Liver (tissue), 9 donors: Measurements from ENCODE around the gene CDH23. TPM values are rescaled to one million over a fixed set of nuclear protein-coding genes. Genes with fewer than 3 reads are reported as not detected.

Experiments used
- DNase-seq: peaks from one replicate; pipeline ENCODE4 v3.0.0-alpha.2; 2017; ENCODE audit warnings: low spot score
- H3K27ac ChIP-seq, 2 donors: one replicate each; pipeline ENCODE4 v1.7.0; 2013; ENCODE audit warnings: inconsistent platforms in 2 of 2, low read length in 2 of 2, control low read depth in 1 of 2, low read depth in 1 of 2, mild to moderate bottlenecking in 1 of 2
- H3K27me3 ChIP-seq, 4 donors: one replicate each; pipeline versions ENCODE4 v1.6.1 to v1.7.0; 2013; ENCODE audit warnings: low read length in 3 of 4, inconsistent platforms in 1 of 4, mild to moderate bottlenecking in 1 of 4, moderate library complexity in 1 of 4; ENCODE audit not compliant: control insufficient read depth in 4 of 4, insufficient read depth in 4 of 4
- H3K36me3 ChIP-seq, 4 donors: one replicate each; pipeline versions ENCODE4 v1.6.1 to v1.7.0; 2013; ENCODE audit warnings: low read length in 3 of 4, mild to moderate bottlenecking in 3 of 4, low read depth in 1 of 4, moderate library complexity in 1 of 4; ENCODE audit not compliant: control insufficient read depth in 4 of 4, insufficient read depth in 3 of 4
- H3K4me1 ChIP-seq, 4 donors: one replicate each; pipeline versions ENCODE4 v1.6.1 to v1.7.0; 2013; ENCODE audit warnings: low read length in 3 of 4, mild to moderate bottlenecking in 3 of 4, moderate library complexity in 1 of 4; ENCODE audit not compliant: control insufficient read depth in 4 of 4, insufficient read depth in 4 of 4
- H3K4me3 ChIP-seq, 3 donors: one replicate each; pipeline versions ENCODE4 v1.6.1 to v1.7.0; 2013; ENCODE audit warnings: low read length in 3 of 3, control low read depth in 1 of 3, low read depth in 1 of 3, mild to moderate bottlenecking in 1 of 3
- H3K9ac ChIP-seq, 2 donors: one replicate each; pipeline ENCODE4 v1.7.0; 2013; ENCODE audit warnings: low read length in 2 of 2, mild to moderate bottlenecking in 2 of 2, moderate library complexity in 2 of 2, control low read depth in 1 of 2, low read depth in 1 of 2
- H3K9me3 ChIP-seq, 4 donors: one replicate each; pipeline versions ENCODE4 v1.6.1 to v1.7.0; 2013; ENCODE audit warnings: low read length in 3 of 4; ENCODE audit not compliant: control insufficient read depth in 4 of 4
- EGR1 ChIP-seq, 2 donors: IDR thresholded peaks; 2 replicates each; pipeline ENCODE4 v1.6.1; 2016 to 2018; ENCODE audit warnings: antibody characterized with exemption in 2 of 2, low read depth in 2 of 2
- FOXA1 ChIP-seq: IDR thresholded peaks from 2 replicates; pipeline ENCODE4 v1.6.1; 2016; ENCODE audit warnings: antibody characterized with exemption
- FOXA2 ChIP-seq: IDR thresholded peaks from 2 replicates; pipeline ENCODE4 v1.6.1; 2016; ENCODE audit warnings: antibody characterized with exemption
- HNF4A ChIP-seq, 2 donors: conservative IDR thresholded peaks; 2 replicates each; pipeline ENCODE4 v1.6.1; 2016; ENCODE audit warnings: antibody characterized with exemption in 2 of 2, mild to moderate bottlenecking in 2 of 2
- HNF4G ChIP-seq: IDR thresholded peaks from 2 replicates; pipeline ENCODE4 v1.6.1; 2016; ENCODE audit warnings: antibody characterized with exemption
- JUND ChIP-seq, 2 donors: IDR thresholded peaks; 2 replicates each; pipeline ENCODE4 v1.6.1; 2016; ENCODE audit warnings: antibody characterized with exemption in 2 of 2
- NR2F2 ChIP-seq: IDR thresholded peaks from 2 replicates; pipeline ENCODE4 v1.6.1; 2016; ENCODE audit warnings: antibody characterized with exemption
- RAD21 ChIP-seq, 2 donors: IDR thresholded peaks; 2 replicates each; pipeline ENCODE4 v1.6.1; 2016; ENCODE audit warnings: antibody characterized with exemption in 2 of 2, mild to moderate bottlenecking in 2 of 2
- REST ChIP-seq: IDR thresholded peaks from 2 replicates; pipeline ENCODE4 v1.6.1; 2016; ENCODE audit warnings: antibody characterized with exemption, mild to moderate bottlenecking
- RXRA ChIP-seq, 2 donors: IDR thresholded peaks; 2 replicates each; pipeline ENCODE4 v1.6.1; 2017 to 2018; ENCODE audit warnings: antibody characterized with exemption in 2 of 2, mild to moderate bottlenecking in 1 of 2
- SP1 ChIP-seq: IDR thresholded peaks from 2 replicates; pipeline ENCODE4 v1.6.1; 2018; ENCODE audit warnings: antibody characterized with exemption, mild to moderate bottlenecking
- TAF1 ChIP-seq: conservative IDR thresholded peaks from 2 replicates; pipeline ENCODE4 v1.6.1; 2016; ENCODE audit warnings: antibody characterized with exemption, mild to moderate bottlenecking
- YY1 ChIP-seq: IDR thresholded peaks from 2 replicates; pipeline ENCODE4 v1.6.1; 2016; ENCODE audit warnings: antibody characterized with exemption, mild to moderate bottlenecking
- WGBS: extraction: QIAGEN DNeasy Blood & Tissue Kit; methylation state at CpG from one replicate; pipeline ENCODE4 v1.1.7; 2013; 5-methylcytosine and 5-hydroxymethylcytosine counted together
- polyA plus RNA-seq, 2 donors: library from polyadenylated mRNA; stranded (reverse) in 1 of 2; unstranded in 1 of 2; fragments of 200-250 nt in 1 of 2; fragments of >200 nt in 1 of 2; fragmentation: Nextera tagmentation in 1 of 2; extraction: Ambion mirVana in 1 of 2; gene quantifications; one replicate each; pipeline versions ENCODE4 v1.2.1 to v1.2.3, GENCODE V29; 2013 to 2015
- total RNA-seq, 2 donors: library from RNA; depleted of rRNA; stranded (reverse); fragments of >200 nt; gene quantifications; one replicate each; pipeline ENCODE4 v1.2.3, GENCODE V29; 2014
- TF ChIP-seq, protein P1 (sequence below): fragments of 150-350 bp; IDR thresholded peaks from 2 replicates; pipeline ENCODE4 v1.5.1; 2017; ENCODE audit warnings: improper control_type of control experiment, low read depth, low read length; ENCODE audit not compliant: missing input control
- TF ChIP-seq, protein P2 (sequence below): IDR thresholded peaks from 2 replicates; pipeline ENCODE4 v1.6.1; 2016; ENCODE audit warnings: antibody characterized with exemption
- TF ChIP-seq, protein P3 (sequence below): IDR thresholded peaks from 2 replicates; pipeline ENCODE4 v1.6.1; 2016; ENCODE audit warnings: antibody characterized with exemption
- donor health status: healthy.
- donor health status: healthy.
- donor health status: healthy.
- donor health status: healthy.
- donor health status: healthy.

The CDH23 gene
- total and polyA plus RNA-seq, 4 donors = 1.5 to 4.7 (median 3.4) TPM

- Histone ChIP-seq H3K9me3 (no peaks in the 10 kb centered on the region), H3K9ac (no peak overlapping the region), H3K36me3 (no peaks in the 10 kb centered on the region), H3K4me1 (peaks cover 2 to 24% (median 10%) of the 10 kb centered on the region in 4 donors), H3K4me3 (no peak overlapping the region), H3K27ac (no peak overlapping the region), H3K27me3 (no peaks in the 10 kb centered on the region)
- WGBS = 83% methylated on average over 16 of the region's 16 CpGs
- TF ChIP-seq HNF4G (no peak), JUND (IDR thresholded peaks at IDR 0.05) (no peak), FOXA1 (no peak), TAF1 (no peak), RXRA (IDR thresholded peaks at IDR 0.05) (no peak)
- TF ChIP-seq, protein P1, sequence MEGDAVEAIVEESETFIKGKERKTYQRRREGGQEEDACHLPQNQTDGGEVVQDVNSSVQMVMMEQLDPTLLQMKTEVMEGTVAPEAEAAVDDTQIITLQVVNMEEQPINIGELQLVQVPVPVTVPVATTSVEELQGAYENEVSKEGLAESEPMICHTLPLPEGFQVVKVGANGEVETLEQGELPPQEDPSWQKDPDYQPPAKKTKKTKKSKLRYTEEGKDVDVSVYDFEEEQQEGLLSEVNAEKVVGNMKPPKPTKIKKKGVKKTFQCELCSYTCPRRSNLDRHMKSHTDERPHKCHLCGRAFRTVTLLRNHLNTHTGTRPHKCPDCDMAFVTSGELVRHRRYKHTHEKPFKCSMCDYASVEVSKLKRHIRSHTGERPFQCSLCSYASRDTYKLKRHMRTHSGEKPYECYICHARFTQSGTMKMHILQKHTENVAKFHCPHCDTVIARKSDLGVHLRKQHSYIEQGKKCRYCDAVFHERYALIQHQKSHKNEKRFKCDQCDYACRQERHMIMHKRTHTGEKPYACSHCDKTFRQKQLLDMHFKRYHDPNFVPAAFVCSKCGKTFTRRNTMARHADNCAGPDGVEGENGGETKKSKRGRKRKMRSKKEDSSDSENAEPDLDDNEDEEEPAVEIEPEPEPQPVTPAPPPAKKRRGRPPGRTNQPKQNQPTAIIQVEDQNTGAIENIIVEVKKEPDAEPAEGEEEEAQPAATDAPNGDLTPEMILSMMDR = no peak
- TF ChIP-seq, protein P2, sequence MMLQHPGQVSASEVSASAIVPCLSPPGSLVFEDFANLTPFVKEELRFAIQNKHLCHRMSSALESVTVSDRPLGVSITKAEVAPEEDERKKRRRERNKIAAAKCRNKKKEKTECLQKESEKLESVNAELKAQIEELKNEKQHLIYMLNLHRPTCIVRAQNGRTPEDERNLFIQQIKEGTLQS = no peak
- no peak for DNase-seq
Observed at GRCh38 chr10:71575934-71576801, 179.4 kb downstream of the CDH23 start.

DNA sequence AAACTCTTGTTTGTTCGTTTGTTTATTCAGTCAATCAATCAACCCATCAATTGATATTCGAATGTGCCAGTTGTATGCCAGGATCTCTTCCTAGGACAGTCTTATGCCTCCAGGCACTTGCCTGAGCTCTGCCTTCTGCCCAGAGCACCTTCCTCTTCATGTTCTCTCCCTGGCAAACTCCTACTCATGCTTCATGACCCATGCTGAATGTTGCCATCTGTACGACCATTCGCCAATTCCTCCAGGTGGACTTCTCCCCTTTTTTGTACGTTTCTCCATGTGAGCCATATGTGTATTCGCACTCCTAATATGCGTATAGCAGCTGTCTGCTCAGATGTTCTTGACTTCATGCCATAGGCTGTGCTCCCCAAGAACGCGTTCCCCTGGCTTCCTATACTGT is 180.1 kb downstream of the CDH23 start:
- TF ChIP-seq, protein P1 = no peak
- TF ChIP-seq HNF4G = no peak
- no peak overlapping the region for H3K4me3 ChIP-seq
- no peaks in the 10 kb centered on the region for H3K27me3 ChIP-seq
- H3K27ac ChIP-seq = no peak overlapping the region
- H3K36me3 ChIP-seq = no peaks in the 10 kb centered on the region
- 81% methylated on average over 9 of the region's 9 CpGs for WGBS
- H3K9ac ChIP-seq = no peak overlapping the region
- no peaks in the 10 kb centered on the region for H3K9me3 ChIP-seq
- H3K4me1 ChIP-seq = peaks cover 2 to 25% (median 10%) of the 10 kb centered on the region in 4 donors
- DNase-seq = no peak

DNA sequence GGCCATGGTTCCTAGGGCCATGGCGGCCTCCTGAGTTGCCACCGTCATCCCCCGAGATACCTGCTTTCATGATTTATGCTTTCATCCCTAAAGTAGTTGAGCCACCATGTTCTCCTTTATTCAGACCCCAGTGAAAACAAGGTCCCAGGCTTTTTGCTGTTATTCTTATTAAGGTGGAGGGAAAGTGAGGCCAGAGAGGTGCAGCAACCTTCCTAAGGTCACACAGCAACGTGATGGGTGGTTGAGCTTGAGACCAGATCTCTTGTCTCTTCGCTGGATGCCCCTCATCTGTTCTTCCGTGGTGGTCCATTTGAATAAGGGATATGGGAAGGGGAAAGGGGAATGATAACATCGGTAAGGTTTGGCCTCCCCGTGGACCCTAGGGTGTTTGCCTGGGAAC is 180.6 kb downstream of the CDH23 start:
- H3K9ac ChIP-seq = no peak overlapping the region
- no peak for DNase-seq
- no peaks in the 10 kb centered on the region for H3K9me3 ChIP-seq
- no peak overlapping the region for H3K27ac ChIP-seq
- no peaks in the 10 kb centered on the region for H3K36me3 ChIP-seq
- H3K27me3 ChIP-seq = no peaks in the 10 kb centered on the region
- H3K4me1 ChIP-seq = peaks cover 2 to 25% (median 10%) of the 10 kb centered on the region in 4 donors
- 91% methylated on average over 8 of the region's 8 CpGs for WGBS
- no peak overlapping the region for H3K4me3 ChIP-seq
- TF ChIP-seq RAD21 (IDR thresholded peaks at IDR 0.05) (no peak), HNF4A (conservative IDR thresholded peaks at IDR 0.05) (no peak), HNF4G (no peak), FOXA2 (no peak), EGR1 (IDR thresholded peaks at IDR 0.05; ENCODE audit: low read depth in 2 of 2) (no peak), SP1 (no peak), FOXA1 (no peak), YY1 (no peak), RXRA (IDR thresholded peaks at IDR 0.05) (no peak), JUND (IDR thresholded peaks at IDR 0.05) (no peak), NR2F2 (no peak), REST (no peak)
- TF ChIP-seq, protein P3, sequence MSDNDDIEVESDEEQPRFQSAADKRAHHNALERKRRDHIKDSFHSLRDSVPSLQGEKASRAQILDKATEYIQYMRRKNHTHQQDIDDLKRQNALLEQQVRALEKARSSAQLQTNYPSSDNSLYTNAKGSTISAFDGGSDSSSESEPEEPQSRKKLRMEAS = no peak
- TF ChIP-seq, protein P1 = no peak
